NB4 (cell line): Measurements from ENCODE around the gene PIK3R1.

Experiments
- MAX ChIP-seq: IDR thresholded peaks from 2 replicates; pipeline ENCODE4 v1.6.1; 2011; ENCODE audit warnings: low read depth, low read length
- POLR2A ChIP-seq: IDR thresholded peaks from 2 replicates; pipeline ENCODE4 v1.6.1; 2011; ENCODE audit warnings: mild to moderate bottlenecking; ENCODE audit not compliant: insufficient read length; ENCODE audit errors: extremely low read depth
- TF ChIP-seq, protein P1 (sequence below): IDR thresholded peaks from one replicate; pipeline ENCODE4 v1.5.1; 2012; ENCODE audit warnings: low read depth, low read length

DNA sequence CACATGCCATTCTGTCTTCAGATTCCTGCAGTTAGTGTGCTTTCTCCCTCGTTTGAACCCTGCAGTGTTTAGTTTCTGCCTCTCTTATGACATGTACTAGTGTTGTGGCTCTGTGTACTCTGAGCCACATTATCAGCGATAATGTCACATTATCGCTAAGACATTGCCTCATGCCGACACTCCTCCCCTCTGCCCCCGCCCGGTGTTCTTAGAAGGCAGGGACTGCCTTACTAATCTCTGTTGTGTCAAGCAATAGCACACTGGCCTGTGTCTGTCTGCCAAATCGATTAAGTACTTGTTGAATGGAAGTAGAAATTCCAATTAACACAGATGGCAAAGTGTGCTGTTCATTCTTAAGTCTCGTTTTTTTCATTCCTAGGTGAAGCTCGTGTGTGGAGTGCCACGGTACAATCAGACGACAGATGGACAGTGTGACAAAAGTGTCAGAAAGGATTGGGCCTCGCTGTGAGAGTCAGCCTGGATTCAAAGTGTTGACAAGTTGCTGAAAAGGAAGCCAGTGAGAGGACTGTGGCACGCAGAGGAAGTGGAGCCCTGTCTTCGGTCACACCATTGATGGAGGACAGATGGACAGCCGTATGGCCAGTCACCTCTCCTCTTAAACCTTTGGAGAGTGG lies 10.5 kb downstream of the PIK3R1 start:
- TF ChIP-seq, protein P1, sequence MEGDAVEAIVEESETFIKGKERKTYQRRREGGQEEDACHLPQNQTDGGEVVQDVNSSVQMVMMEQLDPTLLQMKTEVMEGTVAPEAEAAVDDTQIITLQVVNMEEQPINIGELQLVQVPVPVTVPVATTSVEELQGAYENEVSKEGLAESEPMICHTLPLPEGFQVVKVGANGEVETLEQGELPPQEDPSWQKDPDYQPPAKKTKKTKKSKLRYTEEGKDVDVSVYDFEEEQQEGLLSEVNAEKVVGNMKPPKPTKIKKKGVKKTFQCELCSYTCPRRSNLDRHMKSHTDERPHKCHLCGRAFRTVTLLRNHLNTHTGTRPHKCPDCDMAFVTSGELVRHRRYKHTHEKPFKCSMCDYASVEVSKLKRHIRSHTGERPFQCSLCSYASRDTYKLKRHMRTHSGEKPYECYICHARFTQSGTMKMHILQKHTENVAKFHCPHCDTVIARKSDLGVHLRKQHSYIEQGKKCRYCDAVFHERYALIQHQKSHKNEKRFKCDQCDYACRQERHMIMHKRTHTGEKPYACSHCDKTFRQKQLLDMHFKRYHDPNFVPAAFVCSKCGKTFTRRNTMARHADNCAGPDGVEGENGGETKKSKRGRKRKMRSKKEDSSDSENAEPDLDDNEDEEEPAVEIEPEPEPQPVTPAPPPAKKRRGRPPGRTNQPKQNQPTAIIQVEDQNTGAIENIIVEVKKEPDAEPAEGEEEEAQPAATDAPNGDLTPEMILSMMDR = no peak
- TF ChIP-seq POLR2A = no peak
- no peak for TF ChIP-seq MAX
